VCaP (cell line): ENCODE data around the gene USPL1.
A peak's percentile ranks its signal among the peaks of the same experiment; 100 is the strongest.

Source experiments
- H3K27ac ChIP-seq: fragments of 450-650 bp; 2 replicates; pipeline ENCODE4 v1.5.1; 2017
- CTCF ChIP-seq: fragments of 450-650 bp; conservative IDR thresholded peaks from 2 replicates; pipeline ENCODE4 v1.5.1; 2017; ENCODE audit warnings: mild to moderate bottlenecking, moderate library complexity

The USPL1 gene

GRCh38 chr13:30581582-30581981, 36.1 kb upstream of the USPL1 start:
- no peak overlapping the region for H3K27ac ChIP-seq
- TF ChIP-seq CTCF = peak; percentile 59

GRCh38 chr13:30584051-30584731, 33.5 kb upstream of the USPL1 start:
- TF ChIP-seq CTCF = no peak

GRCh38 chr13:30585748-30586262, 31.9 kb upstream of the USPL1 start:
- TF ChIP-seq CTCF = no peak
- no peak overlapping the region for H3K27ac ChIP-seq

More at GRCh38 chr13:30584051-30584731, 33.5 kb upstream of the USPL1 start:
- H3K27ac ChIP-seq = no peak overlapping the region

- TF ChIP-seq CTCF = no peak
- no peak overlapping the region for H3K27ac ChIP-seq
These were observed 30.5 kb upstream of the USPL1 start for GRCh38 chr13:30587231-30587630.

GRCh38 chr13:30587739-30588138, 30.0 kb upstream of the USPL1 start:
- TF ChIP-seq CTCF = no peak
- no peak overlapping the region for H3K27ac ChIP-seq

GRCh38 chr13:30593001-30593400, 24.7 kb upstream of the USPL1 start:
- no peak for TF ChIP-seq CTCF
- no peak overlapping the region for H3K27ac ChIP-seq

GRCh38 chr13:30600496-30600895, 17.2 kb upstream of the USPL1 start:
- TF ChIP-seq CTCF = no peak
- H3K27ac ChIP-seq = no peak overlapping the region
